Left lung (tissue), 10 donors: Measurements from ENCODE around the gene SLIT3. TPM values are rescaled to one million over a fixed set of nuclear protein-coding genes. Genes with fewer than 3 reads are reported as not detected.

Experiments used
- ATAC-seq: fragments of 200-7000 bp; cut with Tn5 transposase; one replicate; pipeline ENCODE4 v1.9.1; 2020; ENCODE audit warnings: moderate library complexity
- DNase-seq, 4 donors: peaks; one replicate each; pipeline ENCODE4 v3.0.0-alpha.2; 2013 to 2020
- H3K27ac ChIP-seq, 2 donors: fragments of 200-600 bp; sonication (generic) in 1 of 2; one replicate each; pipeline versions ENCODE4 v1.5.0 to v1.8.0; 2020 to 2021
- H3K27me3 ChIP-seq, 2 donors: fragments of 200-600 bp; sonication (generic) in 1 of 2; one replicate each; pipeline versions ENCODE4 v1.5.0 to v1.8.0; 2020 to 2021
- H3K36me3 ChIP-seq, 2 donors: fragments of 200-600 bp; sonication (generic) in 1 of 2; one replicate each; pipeline versions ENCODE4 v1.5.0 to v1.8.0; 2020 to 2021
- H3K4me1 ChIP-seq, 2 donors: fragments of 200-600 bp; one replicate each; pipeline ENCODE4 v1.8.0; 2021
- H3K4me3 ChIP-seq, 2 donors: fragments of 200-600 bp; sonication (generic) in 1 of 2; one replicate each; pipeline versions ENCODE4 v1.5.0 to v1.8.0; 2020 to 2021; ENCODE audit warnings: mild to moderate bottlenecking in 1 of 2
- H3K9me3 ChIP-seq, 2 donors: fragments of 200-600 bp; sonication (generic) in 1 of 2; one replicate each; pipeline versions ENCODE4 v1.5.0 to v1.8.0; 2020 to 2021
- CTCF ChIP-seq, 2 donors: fragments of 200-600 bp; sonication (generic) in 1 of 2; IDR thresholded peaks; one replicate each; pipeline versions ENCODE4 v1.5.0 to v1.8.0; 2021; ENCODE audit warnings: antibody characterized with exemption in 2 of 2
- intact Hi-C, 2 donors: fragments of 100-400 bp; cut with DNase I; formaldehyde crosslinking; loops; one replicate each; pipeline versions ENCODE4 v1.11.2 to v1.14.2; 2022
- polyA plus RNA-seq, 6 donors: library from polyadenylated mRNA; unstranded; fragments of 120-200 nt; gene quantifications; one replicate each; pipeline ENCODE4 v1.2.1, GENCODE V29; 2013; ENCODE audit not compliant: insufficient read length in 6 of 6
- total RNA-seq, 2 donors: library from RNA; stranded (reverse); fragmentation: NEBNext Ultra II Directional; extraction: Animal tissue kit (Norgen Biotek cat#: 25700); gene quantifications; one replicate each; pipeline ENCODE4 v1.2.1, GENCODE V29; 2021
- donor health status: DM: no; HTN: yes; CAD: no.
- donor health status: DM: no; HTN: no; CAD: no.

The SLIT3 gene
- total and polyA plus RNA-seq, 8 donors: 37.6 to 77.1 (median 45.9) TPM

DNA sequence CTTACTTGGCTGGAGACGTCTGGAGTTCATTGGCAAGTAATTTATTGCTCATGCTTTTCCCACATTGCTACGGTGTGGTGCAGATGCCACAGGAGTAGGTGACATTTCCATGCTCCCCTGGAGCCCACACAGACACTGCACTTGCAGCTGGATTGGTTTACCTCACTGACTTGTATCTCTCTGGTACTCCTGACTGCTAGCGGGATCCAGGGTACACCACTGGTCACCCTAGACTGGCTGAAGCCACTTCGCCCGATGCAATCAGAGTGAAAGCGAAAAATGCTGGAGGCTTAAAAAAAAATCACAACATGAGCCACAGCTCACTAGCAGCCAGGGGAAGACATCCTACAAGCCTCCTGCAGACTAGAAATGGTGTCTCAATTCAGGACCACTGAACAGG is 32.6 kb upstream of the SLIT3 start:
- no peaks in the 10 kb centered on the region for H3K36me3 ChIP-seq
- ATAC-seq (no peak), DNase-seq (no peak)
- no peak overlapping the region for H3K4me3 ChIP-seq
- H3K27ac ChIP-seq: no peak overlapping the region
- H3K27me3 ChIP-seq: no peaks in the 10 kb centered on the region
- TF ChIP-seq CTCF (IDR thresholded peaks at IDR 0.05): no peak
- intact Hi-C loops: no loop called here
- H3K4me1 ChIP-seq: no peaks in the 10 kb centered on the region
- no peaks in the 10 kb centered on the region for H3K9me3 ChIP-seq

GRCh38 chr5:169331292-169331852 is 30.4 kb upstream of the SLIT3 start:
- no peak for TF ChIP-seq CTCF (IDR thresholded peaks at IDR 0.05)
- Histone ChIP-seq H3K27me3 (no peaks in the 10 kb centered on the region), H3K4me1 (no peaks in the 10 kb centered on the region), H3K27ac (no peak overlapping the region), H3K36me3 (no peaks in the 10 kb centered on the region), H3K4me3 (no peak overlapping the region), H3K9me3 (no peaks in the 10 kb centered on the region)
- DNase-seq: peak in 1 of 4 donors; percentile 19
- no peak for ATAC-seq
- intact Hi-C loops: no loop called here

- no peaks in the 10 kb centered on the region for H3K27me3 ChIP-seq
- no peaks in the 10 kb centered on the region for H3K36me3 ChIP-seq
- H3K4me3 ChIP-seq: no peak overlapping the region
- intact Hi-C loops: no loop called here
- no peak for ATAC-seq
- TF ChIP-seq CTCF (IDR thresholded peaks at IDR 0.05): no peak
- H3K9me3 ChIP-seq: no peaks in the 10 kb centered on the region
- DNase-seq: no peak
- no peak overlapping the region for H3K27ac ChIP-seq
- H3K4me1 ChIP-seq: no peaks in the 10 kb centered on the region
These were observed 27.5 kb upstream of the SLIT3 start for GRCh38 chr5:169328401-169328800.

DNA sequence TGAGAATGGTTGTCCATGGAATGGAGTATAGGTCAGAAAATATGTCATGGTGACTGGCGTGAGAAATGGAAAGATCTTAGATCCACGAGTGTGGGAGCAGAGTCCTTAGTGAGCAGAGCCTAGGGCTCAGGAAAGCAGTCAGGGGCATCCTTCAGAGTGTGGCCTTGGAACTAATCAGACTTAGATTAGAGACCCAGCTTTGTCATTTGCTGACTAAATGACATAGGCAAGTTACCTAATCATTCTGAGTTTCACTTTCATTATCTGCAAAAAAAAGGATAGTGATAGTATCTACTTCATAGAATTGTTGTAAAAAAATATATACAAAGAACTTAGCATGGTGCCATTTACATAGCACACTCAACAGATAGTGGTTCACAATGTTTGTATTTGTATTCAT is 24.3 kb upstream of the SLIT3 start:
- Histone ChIP-seq H3K27me3 (no peaks in the 10 kb centered on the region), H3K4me1 (no peaks in the 10 kb centered on the region), H3K36me3 (no peaks in the 10 kb centered on the region), H3K4me3 (no peak overlapping the region), H3K27ac (no peak overlapping the region), H3K9me3 (no peaks in the 10 kb centered on the region)
- intact Hi-C loops: no loop called here
- ATAC-seq (no peak), DNase-seq (no peak)
- no peak for TF ChIP-seq CTCF (IDR thresholded peaks at IDR 0.05)

- TF ChIP-seq CTCF (IDR thresholded peaks at IDR 0.05): no peak
- intact Hi-C loops: no loop called here
- no peaks in the 10 kb centered on the region for H3K4me1 ChIP-seq
- no peak for DNase-seq
- H3K9me3 ChIP-seq: no peaks in the 10 kb centered on the region
- no peak overlapping the region for H3K4me3 ChIP-seq
- H3K27me3 ChIP-seq: no peaks in the 10 kb centered on the region
- H3K36me3 ChIP-seq: no peaks in the 10 kb centered on the region
- no peak overlapping the region for H3K27ac ChIP-seq
- no peak for ATAC-seq
These were observed 17.6 kb upstream of the SLIT3 start for GRCh38 chr5:169318556-169318955.
